Calu3 (cell line): ENCODE results near the gene CACNA1G. TPM values are rescaled to one million over a fixed set of nuclear protein-coding genes. Genes with fewer than 3 reads are reported as not detected.

Experiments used
- BruUV-seq: library from RNA; stranded (reverse); fragments of 400-500 nt; replicated peaks from 2 replicates; lab custom pipeline; 2021; lab: Mats Ljungman, UMichigan
- CTCF ChIA-PET: fragments of 300-600 bp; sonication (Branson Sonifier 250); formaldehyde crosslinking; loops from one replicate; lab custom pipeline; 2022; ENCODE audit warnings: antibody characterized with exemption; lab: Charles Lee
- DNase-seq: peaks from one replicate; pipeline ENCODE4 v3.0.0; 2022
- H3K27ac Mint-ChIP-seq: one replicate; pipeline ENCODE4 v1.8.0; 2022; ENCODE audit warnings: mixed read lengths; ENCODE audit not compliant: unreplicated experiment
- H3K27me3 Mint-ChIP-seq: one replicate; pipeline ENCODE4 v1.8.0; 2022; ENCODE audit warnings: mixed read lengths; ENCODE audit not compliant: unreplicated experiment
- H3K36me3 Mint-ChIP-seq: one replicate; pipeline ENCODE4 v1.8.0; 2022; ENCODE audit warnings: mild to moderate bottlenecking, moderate library complexity, mixed read lengths; ENCODE audit not compliant: insufficient read depth, unreplicated experiment
- H3K4me1 Mint-ChIP-seq: one replicate; pipeline ENCODE4 v1.8.0; 2022; ENCODE audit warnings: mild to moderate bottlenecking, low read depth, mixed read lengths; ENCODE audit not compliant: unreplicated experiment
- H3K4me3 Mint-ChIP-seq: one replicate; pipeline ENCODE4 v1.8.0; 2022; ENCODE audit warnings: mild to moderate bottlenecking, low read depth, moderate library complexity, mixed read lengths; ENCODE audit not compliant: unreplicated experiment
- H3K9me3 Mint-ChIP-seq: one replicate; pipeline ENCODE4 v1.8.0; 2022; ENCODE audit warnings: low read depth, mixed read lengths; ENCODE audit not compliant: unreplicated experiment
- intact Hi-C: fragments of 100-400 bp; cut with micrococcal nuclease; formaldehyde crosslinking; loops from one replicate; pipeline ENCODE4 v1.10.0; 2022; ENCODE audit not compliant: unreplicated experiment
- total RNA-seq: library from RNA; stranded (reverse); gene quantifications from 2 replicates; pipeline ENCODE4 v1.2.3, GENCODE V29; 2022
- TF ChIP-seq, protein P1 (sequence below): fragments of 200-600 bp; IDR thresholded peaks from one replicate; pipeline ENCODE4 v1.8.0; 2022; ENCODE audit warnings: antibody characterized with exemption; ENCODE audit not compliant: unreplicated experiment

Gene CACNA1G
- total RNA-seq, 1 experiment from 2014 or later = not detected

DNA sequence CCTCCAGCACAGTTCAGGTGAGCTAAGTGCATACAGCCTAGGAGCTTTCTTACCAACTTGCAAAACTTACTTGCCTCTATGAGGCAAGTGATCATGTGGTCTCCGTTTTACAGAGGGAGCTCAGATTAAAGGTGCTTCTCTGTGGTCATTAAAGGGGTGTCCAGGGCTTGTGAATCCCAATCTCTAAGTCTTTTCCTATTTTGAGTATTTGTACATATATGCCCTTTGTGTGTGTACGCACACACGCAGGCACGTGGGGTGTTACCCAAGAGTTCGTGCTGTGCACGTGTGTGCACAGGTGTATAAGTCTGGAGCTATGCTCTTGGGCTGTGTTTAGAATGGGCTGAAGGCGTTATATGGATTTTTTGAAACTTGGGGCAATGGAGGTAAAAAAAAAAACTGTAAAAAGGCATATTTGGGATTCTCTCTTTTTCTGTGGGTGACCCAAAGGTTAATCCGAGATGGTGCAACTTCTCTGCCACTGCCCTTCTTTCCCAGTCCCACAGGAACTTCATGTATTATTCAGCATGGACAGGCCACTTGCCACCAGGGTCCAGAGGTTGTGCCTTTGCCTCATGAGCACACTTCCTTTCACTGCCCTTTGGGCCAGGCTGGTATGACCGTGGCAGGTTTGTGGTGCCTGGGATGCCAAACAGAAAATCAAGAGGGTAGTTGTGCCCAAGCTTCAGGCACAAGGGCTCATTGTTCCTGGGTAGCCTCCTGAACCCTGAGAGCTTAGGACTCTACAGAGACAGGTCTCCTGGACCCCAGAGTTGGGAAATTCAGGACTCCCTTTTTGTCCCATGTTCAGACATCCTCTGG, 75.7 kb downstream of the CACNA1G start:
- Mint-ChIP-seq H3K27ac (no peak overlapping the region), H3K27me3 (peaks cover 12% of the 10 kb centered on the region), H3K4me1 (peaks cover 75% of the 10 kb centered on the region), H3K36me3 (peaks cover 59% of the 10 kb centered on the region), H3K9me3 (no peaks in the 10 kb centered on the region), H3K4me3 (peak overlapping the region; percentile 69)
- intact Hi-C loops = no loop called here
- CTCF ChIA-PET = interaction anchor here (0.7 to 8.0 kb wide), 8 partner anchors 10 to 90 kb away, joined by 3 to 78 read pairs (median 4); no protein-coding TSS in a partner anchor
- TF ChIP-seq, protein P1, sequence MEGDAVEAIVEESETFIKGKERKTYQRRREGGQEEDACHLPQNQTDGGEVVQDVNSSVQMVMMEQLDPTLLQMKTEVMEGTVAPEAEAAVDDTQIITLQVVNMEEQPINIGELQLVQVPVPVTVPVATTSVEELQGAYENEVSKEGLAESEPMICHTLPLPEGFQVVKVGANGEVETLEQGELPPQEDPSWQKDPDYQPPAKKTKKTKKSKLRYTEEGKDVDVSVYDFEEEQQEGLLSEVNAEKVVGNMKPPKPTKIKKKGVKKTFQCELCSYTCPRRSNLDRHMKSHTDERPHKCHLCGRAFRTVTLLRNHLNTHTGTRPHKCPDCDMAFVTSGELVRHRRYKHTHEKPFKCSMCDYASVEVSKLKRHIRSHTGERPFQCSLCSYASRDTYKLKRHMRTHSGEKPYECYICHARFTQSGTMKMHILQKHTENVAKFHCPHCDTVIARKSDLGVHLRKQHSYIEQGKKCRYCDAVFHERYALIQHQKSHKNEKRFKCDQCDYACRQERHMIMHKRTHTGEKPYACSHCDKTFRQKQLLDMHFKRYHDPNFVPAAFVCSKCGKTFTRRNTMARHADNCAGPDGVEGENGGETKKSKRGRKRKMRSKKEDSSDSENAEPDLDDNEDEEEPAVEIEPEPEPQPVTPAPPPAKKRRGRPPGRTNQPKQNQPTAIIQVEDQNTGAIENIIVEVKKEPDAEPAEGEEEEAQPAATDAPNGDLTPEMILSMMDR = no peak
- DNase-seq = no peak
- BruUV-seq = TSS peak; percentile 49

DNA sequence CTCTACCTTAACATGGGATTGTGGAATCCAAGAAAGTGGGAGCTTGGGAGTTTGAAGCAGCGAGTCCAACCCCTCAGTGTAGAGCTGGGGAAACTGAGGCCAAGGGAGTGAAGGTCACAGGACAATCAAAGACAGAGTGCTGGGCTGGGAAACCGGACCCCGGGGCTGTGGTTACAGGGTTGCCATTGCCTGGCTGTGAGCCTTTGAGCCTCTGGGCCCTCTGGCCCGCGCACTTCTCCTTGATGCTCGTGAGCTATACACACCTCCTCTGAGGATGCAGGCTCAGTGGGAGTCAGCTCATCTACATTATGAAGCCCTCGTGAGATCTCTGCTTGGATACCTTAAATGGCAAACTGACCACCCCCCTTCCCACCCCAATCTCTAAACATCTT, 76.3 kb downstream of the CACNA1G start:
- H3K27me3 Mint-ChIP-seq = peaks cover 12% of the 10 kb centered on the region
- no peak for DNase-seq
- CTCF ChIA-PET = interaction anchor here (1.0 to 8.0 kb wide), 3 partner anchors 9 to 57 kb away, joined by 3 to 78 read pairs (median 14); no protein-coding TSS in a partner anchor
- no peaks in the 10 kb centered on the region for H3K9me3 Mint-ChIP-seq
- intact Hi-C loops = no loop called here
- no peak overlapping the region for H3K27ac Mint-ChIP-seq
- BruUV-seq = no TSS peak
- H3K4me1 Mint-ChIP-seq = peaks cover 75% of the 10 kb centered on the region
- TF ChIP-seq, protein P1 = no peak
- peak overlapping the region; percentile 69 for H3K4me3 Mint-ChIP-seq
- H3K36me3 Mint-ChIP-seq = peaks cover 63% of the 10 kb centered on the region

DNA sequence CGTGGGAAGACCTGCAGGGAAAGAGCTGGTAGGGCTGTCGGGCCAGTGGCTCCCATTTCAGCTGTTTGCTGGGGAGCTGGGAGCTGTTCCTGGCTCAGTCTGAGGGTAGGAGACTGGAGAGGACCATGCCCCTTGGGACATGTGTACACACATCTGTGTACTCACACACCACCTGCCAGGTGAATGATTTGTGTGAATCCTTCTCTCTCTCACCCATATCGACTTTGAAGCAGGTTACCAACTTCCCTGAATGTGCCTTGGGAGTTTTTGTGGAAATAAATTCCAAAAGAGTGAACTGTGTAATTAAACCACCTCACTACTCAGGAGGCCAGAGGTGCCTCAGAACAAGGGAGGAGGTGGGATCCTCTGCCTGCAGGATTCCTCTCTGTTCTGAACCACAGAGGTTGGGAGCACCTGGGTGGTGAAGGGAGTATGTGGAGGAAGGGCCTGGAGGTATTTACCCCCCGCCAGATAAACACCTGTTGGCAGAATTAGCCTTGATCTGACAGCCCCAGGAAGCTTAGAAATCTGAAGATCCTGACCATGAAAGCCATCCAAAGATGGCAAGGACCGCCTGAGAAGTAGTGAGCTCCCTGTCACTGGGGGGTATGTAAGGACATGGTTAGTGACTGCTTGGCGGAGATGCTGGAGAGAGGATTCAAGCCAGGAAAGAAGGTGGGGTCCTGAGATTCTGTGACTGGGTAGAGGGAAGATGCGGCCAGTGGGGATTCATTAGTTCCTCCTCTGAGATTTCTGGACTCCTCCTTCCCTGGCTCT, 77.5 kb downstream of the CACNA1G start:
- peaks cover 72% of the 10 kb centered on the region for H3K4me1 Mint-ChIP-seq
- no TSS peak for BruUV-seq
- H3K4me3 Mint-ChIP-seq = peak overlapping the region; percentile 69
- intact Hi-C loops = loop anchor here (2.0 kb wide), 1 partner anchor 55 kb away; no protein-coding TSS in a partner anchor
- H3K27ac Mint-ChIP-seq = peak overlapping the region; percentile 37
- TF ChIP-seq, protein P1 = no peak
- no peaks in the 10 kb centered on the region for H3K9me3 Mint-ChIP-seq
- peaks cover 72% of the 10 kb centered on the region for H3K36me3 Mint-ChIP-seq
- DNase-seq = no peak
- H3K27me3 Mint-ChIP-seq = peaks cover 11% of the 10 kb centered on the region
- CTCF ChIA-PET = interaction anchor here (0.6 to 8.0 kb wide), 12 partner anchors 8 to 631 kb away, joined by 3 to 78 read pairs (median 6); partner anchors contain the start of genes LUC7L3 and SPATA20

DNA sequence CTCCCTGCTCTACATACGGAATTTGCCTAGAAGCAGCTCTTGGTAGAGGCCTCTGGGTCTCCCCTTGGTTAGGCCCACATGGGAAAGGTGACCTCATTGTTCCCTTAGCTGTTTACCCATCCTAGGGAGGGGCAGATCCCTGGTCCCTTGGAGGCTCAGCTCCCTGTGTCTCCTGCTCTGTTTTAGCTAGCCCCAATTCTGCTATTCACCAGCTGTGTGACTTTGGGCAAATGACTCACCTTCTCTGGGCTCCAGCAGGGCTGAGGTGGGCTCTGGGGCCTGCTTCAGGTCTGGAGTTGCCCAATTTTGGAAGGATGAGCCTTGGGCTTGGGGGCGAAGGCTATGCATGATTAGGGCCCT, 78.1 kb downstream of the CACNA1G start:
- DNase-seq = no peak
- intact Hi-C loops = loop anchor here (2.0 kb wide), 1 partner anchor 54 kb away; no protein-coding TSS in a partner anchor
- TF ChIP-seq, protein P1 = no peak
- Mint-ChIP-seq H3K27me3 (peaks cover 6% of the 10 kb centered on the region), H3K4me1 (peaks cover 72% of the 10 kb centered on the region), H3K27ac (peak overlapping the region; percentile 37), H3K4me3 (peak overlapping the region; percentile 69), H3K36me3 (peaks cover 73% of the 10 kb centered on the region), H3K9me3 (no peaks in the 10 kb centered on the region)
- CTCF ChIA-PET = interaction anchor here (0.6 to 8.0 kb wide), 17 partner anchors 8 to 631 kb away, joined by 3 to 78 read pairs (median 6); partner anchors contain the start of genes LUC7L3 and SPATA20
- no TSS peak for BruUV-seq
